RWPE2 (cell line): Measurements from ENCODE around the gene STX1B.

Experiments
- ATAC-seq: fragments of 200-7000 bp; cut with Tn5 transposase; 3 replicates; pipeline ENCODE4 v1.9.1; 2021; ENCODE audit warnings: low read depth
- DNase-seq: peaks from one replicate; pipeline ENCODE4 v3.0.0-alpha.2; 2020; ENCODE audit warnings: low spot score
- H3K27ac ChIP-seq: fragments of 450-650 bp; 2 replicates; pipeline ENCODE4 v1.5.1; 2017; ENCODE audit warnings: mild to moderate bottlenecking; ENCODE audit not compliant: poor library complexity, severe bottlenecking
- H3K27me3 ChIP-seq: fragments of 250-450 bp; sonication (Bioruptor Pico); 2 replicates; pipeline ENCODE4 v1.5.1; 2021; ENCODE audit warnings: mild to moderate bottlenecking, moderate library complexity; ENCODE audit not compliant: insufficient read depth, poor library complexity, severe bottlenecking
- H3K36me3 ChIP-seq: fragments of 250-450 bp; sonication (Bioruptor Pico); 2 replicates; pipeline ENCODE4 v1.5.1; 2020; ENCODE audit warnings: low read depth, mild to moderate bottlenecking, moderate library complexity
- H3K4me1 ChIP-seq: fragments of 250-450 bp; sonication (Bioruptor Pico); 2 replicates; pipeline ENCODE4 v1.5.1; 2021; ENCODE audit warnings: mild to moderate bottlenecking, moderate library complexity; ENCODE audit not compliant: insufficient read depth, poor library complexity, severe bottlenecking
- H3K4me3 ChIP-seq: fragments of 250-450 bp; sonication (Bioruptor Pico); 2 replicates; pipeline ENCODE4 v1.5.1; 2021; ENCODE audit warnings: mild to moderate bottlenecking, moderate library complexity; ENCODE audit not compliant: severe bottlenecking
- H3K9me3 ChIP-seq: fragments of 250-450 bp; sonication (Bioruptor Pico); 2 replicates; pipeline ENCODE4 v1.5.1; 2021; ENCODE audit warnings: mild to moderate bottlenecking, moderate library complexity; ENCODE audit not compliant: severe bottlenecking
- TF ChIP-seq, protein P1 (sequence below): fragments of 450-650 bp; IDR thresholded peaks from one replicate; pipeline ENCODE4 v1.5.1; 2017; ENCODE audit warnings: mild to moderate bottlenecking, moderate library complexity; ENCODE audit not compliant: poor library complexity, severe bottlenecking

Gene STX1B

DNA sequence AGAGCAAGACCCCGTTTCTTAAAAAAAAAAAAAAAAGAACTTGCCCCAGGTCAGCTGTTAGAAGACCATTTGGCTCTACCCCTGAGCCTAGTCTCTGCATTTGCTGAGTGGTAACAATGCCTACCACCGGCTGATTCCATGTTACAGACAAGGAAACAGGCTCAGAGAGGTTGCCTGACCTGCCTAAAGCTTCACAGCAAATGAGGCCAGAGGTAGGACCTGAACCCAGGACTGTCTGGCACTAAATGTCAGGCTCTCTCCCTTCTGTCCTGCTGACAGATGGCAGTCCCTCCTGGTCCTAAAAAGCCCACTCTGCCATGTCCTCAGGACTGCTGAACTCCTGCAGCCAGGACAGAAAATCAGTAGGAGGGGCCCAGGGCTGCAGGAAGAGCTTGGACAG, 5.8 kb downstream of the STX1B start:
- H3K27me3 ChIP-seq = no peaks in the 10 kb centered on the region
- DNase-seq (no peak), ATAC-seq (no peak)
- no peak overlapping the region for H3K4me3 ChIP-seq
- peaks cover 4% of the 10 kb centered on the region for H3K4me1 ChIP-seq
- no peaks in the 10 kb centered on the region for H3K36me3 ChIP-seq
- TF ChIP-seq, protein P1, sequence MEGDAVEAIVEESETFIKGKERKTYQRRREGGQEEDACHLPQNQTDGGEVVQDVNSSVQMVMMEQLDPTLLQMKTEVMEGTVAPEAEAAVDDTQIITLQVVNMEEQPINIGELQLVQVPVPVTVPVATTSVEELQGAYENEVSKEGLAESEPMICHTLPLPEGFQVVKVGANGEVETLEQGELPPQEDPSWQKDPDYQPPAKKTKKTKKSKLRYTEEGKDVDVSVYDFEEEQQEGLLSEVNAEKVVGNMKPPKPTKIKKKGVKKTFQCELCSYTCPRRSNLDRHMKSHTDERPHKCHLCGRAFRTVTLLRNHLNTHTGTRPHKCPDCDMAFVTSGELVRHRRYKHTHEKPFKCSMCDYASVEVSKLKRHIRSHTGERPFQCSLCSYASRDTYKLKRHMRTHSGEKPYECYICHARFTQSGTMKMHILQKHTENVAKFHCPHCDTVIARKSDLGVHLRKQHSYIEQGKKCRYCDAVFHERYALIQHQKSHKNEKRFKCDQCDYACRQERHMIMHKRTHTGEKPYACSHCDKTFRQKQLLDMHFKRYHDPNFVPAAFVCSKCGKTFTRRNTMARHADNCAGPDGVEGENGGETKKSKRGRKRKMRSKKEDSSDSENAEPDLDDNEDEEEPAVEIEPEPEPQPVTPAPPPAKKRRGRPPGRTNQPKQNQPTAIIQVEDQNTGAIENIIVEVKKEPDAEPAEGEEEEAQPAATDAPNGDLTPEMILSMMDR = no peak
- no peak overlapping the region for H3K27ac ChIP-seq
- H3K9me3 ChIP-seq = no peaks in the 10 kb centered on the region

DNA sequence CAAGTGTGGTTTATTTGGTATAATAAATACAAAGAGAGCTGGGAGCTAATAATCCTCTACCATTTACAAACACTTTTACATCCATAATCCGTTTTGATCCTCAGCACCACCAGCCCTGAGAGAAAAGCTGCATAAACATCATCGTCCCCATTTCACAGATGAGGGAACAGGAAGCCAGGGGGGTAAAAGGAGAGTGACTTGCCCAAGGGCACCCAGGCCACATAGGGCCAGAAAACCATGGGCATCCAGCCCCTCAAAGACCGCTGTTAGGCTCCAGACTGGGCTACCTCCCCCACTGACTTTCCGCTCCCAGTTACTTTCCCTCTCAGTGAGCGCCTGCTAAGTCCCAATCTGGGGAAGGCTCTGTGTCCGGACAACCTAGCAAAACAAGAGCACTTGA, 6.7 kb downstream of the STX1B start:
- no peak for ATAC-seq
- no peak overlapping the region for H3K27ac ChIP-seq

DNA sequence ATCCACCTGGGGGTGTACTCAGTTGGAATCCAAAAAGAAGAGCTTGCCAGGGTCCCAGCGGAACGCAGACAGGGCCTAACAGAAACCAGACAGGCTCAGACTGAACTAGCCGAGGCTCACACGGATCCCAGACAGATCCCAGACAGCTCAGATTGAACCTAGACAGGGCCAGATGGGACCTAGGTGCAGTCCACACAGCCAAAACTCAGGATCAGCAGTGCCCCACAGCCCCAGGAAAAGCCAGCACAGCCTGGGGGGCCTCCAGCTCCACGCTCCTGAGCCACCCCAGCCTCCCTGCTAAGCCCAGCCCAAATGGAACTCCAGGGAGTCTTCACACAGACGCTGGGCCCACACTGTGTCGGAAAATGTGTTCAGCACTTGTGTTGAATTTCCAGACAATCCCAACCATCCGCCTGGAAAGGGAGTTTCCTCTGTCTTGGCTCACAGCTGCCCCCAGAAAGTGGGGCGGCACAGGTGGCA, 7.5 kb downstream of the STX1B start:
- no peak for ATAC-seq
- no peaks in the 10 kb centered on the region for H3K27me3 ChIP-seq
- no peak overlapping the region for H3K4me3 ChIP-seq
- no peaks in the 10 kb centered on the region for H3K36me3 ChIP-seq
- peaks cover 9% of the 10 kb centered on the region for H3K4me1 ChIP-seq
- no peak for DNase-seq
- TF ChIP-seq, protein P1 = no peak
- no peak overlapping the region for H3K27ac ChIP-seq
- no peaks in the 10 kb centered on the region for H3K9me3 ChIP-seq

More for the DNA sequence above, 6.7 kb downstream of the STX1B start:
- Histone ChIP-seq H3K36me3 (no peaks in the 10 kb centered on the region), H3K27me3 (no peaks in the 10 kb centered on the region), H3K4me3 (no peak overlapping the region), H3K9me3 (no peaks in the 10 kb centered on the region), H3K4me1 (peaks cover 4% of the 10 kb centered on the region)
- no peak for DNase-seq
- TF ChIP-seq, protein P1 = no peak

DNA sequence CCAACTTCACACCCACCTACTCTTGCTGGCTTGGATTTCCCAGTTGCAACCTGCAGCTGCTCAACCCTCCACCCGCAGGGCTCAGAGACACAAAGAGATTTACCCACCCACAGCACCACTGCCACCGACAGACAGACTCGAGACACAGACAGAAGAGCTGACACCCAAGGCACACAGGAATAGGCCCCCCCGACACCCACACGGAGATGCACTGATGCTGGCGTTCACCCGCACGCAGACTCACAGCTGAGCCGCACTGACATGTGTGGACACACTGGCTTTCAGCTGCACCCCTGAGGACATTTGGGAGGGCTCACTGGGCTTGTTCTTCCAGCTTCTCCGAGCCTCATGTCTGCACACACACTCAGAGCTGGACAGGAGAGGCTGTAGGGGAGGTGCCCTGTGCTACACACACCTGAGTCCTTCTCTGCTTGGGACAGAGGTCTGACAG, 8.2 kb downstream of the STX1B start:
- no peak overlapping the region for H3K4me3 ChIP-seq
- H3K4me1 ChIP-seq = peaks cover 14% of the 10 kb centered on the region
- no peak for ATAC-seq
- TF ChIP-seq, protein P1 = no peak
- H3K27me3 ChIP-seq = no peaks in the 10 kb centered on the region
- H3K9me3 ChIP-seq = no peaks in the 10 kb centered on the region
- no peak overlapping the region for H3K27ac ChIP-seq
- no peak for DNase-seq
- no peaks in the 10 kb centered on the region for H3K36me3 ChIP-seq

DNA sequence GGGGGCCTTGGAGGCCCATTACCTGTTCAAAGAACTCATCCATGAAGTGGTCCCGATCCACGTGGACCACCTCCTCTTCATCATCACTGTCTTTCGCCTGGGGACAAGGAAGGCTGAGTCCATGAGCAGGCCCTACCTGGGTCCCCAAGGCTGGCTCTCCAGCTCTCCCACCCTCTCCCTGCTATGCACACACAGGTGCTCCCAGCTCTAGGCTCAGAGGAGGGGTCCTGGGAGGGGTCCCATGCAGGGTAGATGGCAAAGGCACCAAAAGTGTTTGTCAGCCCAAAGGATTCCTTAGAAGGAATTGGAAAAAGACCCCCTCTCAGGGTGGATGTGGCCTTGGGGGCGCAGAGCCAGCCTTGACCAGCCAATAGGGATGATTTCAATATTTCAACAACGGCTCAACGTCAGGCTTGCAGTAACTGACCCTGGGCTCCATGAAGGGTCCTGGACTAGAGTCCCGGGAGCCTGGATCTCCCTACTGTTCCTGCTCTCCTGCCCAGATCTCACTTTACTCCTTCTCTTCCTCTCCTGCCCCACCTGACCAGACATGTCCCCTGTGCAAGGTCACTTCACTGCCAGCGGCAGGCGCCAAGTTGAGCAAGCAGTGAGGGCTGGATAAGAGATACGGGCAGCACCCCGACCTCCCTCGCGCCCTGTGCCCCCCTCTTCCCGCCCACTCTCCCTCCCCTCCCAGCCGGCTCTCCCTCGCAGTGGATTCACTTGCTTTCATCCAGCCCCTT, 8.8 kb downstream of the STX1B start:
- TF ChIP-seq, protein P1 = no peak
- no peak overlapping the region for H3K27ac ChIP-seq
- no peak for ATAC-seq
- no peak overlapping the region for H3K4me3 ChIP-seq
- H3K9me3 ChIP-seq = no peaks in the 10 kb centered on the region
- no peaks in the 10 kb centered on the region for H3K36me3 ChIP-seq
- peaks cover 14% of the 10 kb centered on the region for H3K4me1 ChIP-seq
- no peaks in the 10 kb centered on the region for H3K27me3 ChIP-seq
- no peak for DNase-seq
